ENCODE measurements around the gene NXPH4.
A peak's percentile ranks its signal among the peaks of the same experiment; 100 is the strongest.

Gene NXPH4

GRCh38 chr12:57226588-57227314, 10.2 kb downstream of the NXPH4 start:
- Histone ChIP-seq H3K36me3 (peaks cover 0 to 8% (median 7%) of the 10 kb centered on the region in 3 donors), H3K9me3 (no peaks in the 10 kb centered on the region), H3K27me3 (peaks cover 0 to 55% of the 10 kb centered on the region in 2 donors), H3K27ac (no peak overlapping the region), H3K4me3 (no peak overlapping the region), H3K4me1 (peaks cover 0 to 29% (median 26%) of the 10 kb centered on the region in 4 donors)
- intact Hi-C loops (cut with DNase I; ENCODE audit: low total_unique reads) = no loop called here
- DNase-seq = no peak
- no peak for TF ChIP-seq CTCF (IDR thresholded peaks at IDR 0.05)

- Histone ChIP-seq H3K36me3 (peaks cover 0 to 15% (median 15%) of the 10 kb centered on the region in 3 donors), H3K27ac (no peak overlapping the region), H3K4me1 (peaks cover 0 to 36% (median 31%) of the 10 kb centered on the region in 4 donors), H3K4me3 (no peak overlapping the region), H3K27me3 (peaks cover 0 to 47% of the 10 kb centered on the region in 2 donors), H3K9me3 (no peaks in the 10 kb centered on the region)
- no peak for TF ChIP-seq CTCF (IDR thresholded peaks at IDR 0.05)
- intact Hi-C loops (cut with DNase I; ENCODE audit: low total_unique reads) = no loop called here
- no peak for DNase-seq
Measured at GRCh38 chr12:57227315-57228115, 10.9 kb downstream of the NXPH4 start.

GRCh38 chr12:57229046-57229633, 12.5 kb downstream of the NXPH4 start:
- peaks cover 0 to 31% of the 10 kb centered on the region in 2 donors for H3K27me3 ChIP-seq
- peak; percentile 28 to 46 for TF ChIP-seq CTCF (IDR thresholded peaks at IDR 0.05)
- no peaks in the 10 kb centered on the region for H3K9me3 ChIP-seq
- H3K36me3 ChIP-seq = peaks cover 0 to 32% (median 31%) of the 10 kb centered on the region in 3 donors
- intact Hi-C loops (cut with DNase I; ENCODE audit: low total_unique reads) = no loop called here
- H3K4me3 ChIP-seq = peak overlapping the region; percentile 62
- no peak for DNase-seq
- H3K27ac ChIP-seq = peak overlapping the region; percentile 84 to 95
- H3K4me1 ChIP-seq = peaks cover 0 to 38% (median 31%) of the 10 kb centered on the region in 4 donors

- intact Hi-C loops (cut with DNase I; ENCODE audit: low total_unique reads) = no loop called here
Measured at GRCh38 chr12:57229634-57230380, 13.2 kb downstream of the NXPH4 start, which contains the start of gene SHMT2. TSS of gene SHMT2 (plus strand) at chr12:57229711. CDS start at chr12:57229779, 68 bp downstream.

More at GRCh38 chr12:57229634-57230380, 13.2 kb downstream of the NXPH4 start, which contains the start of gene SHMT2:
- peak; percentile 92 to 96 for DNase-seq
- peaks cover 0 to 38% (median 35%) of the 10 kb centered on the region in 3 donors for H3K36me3 ChIP-seq
- peak within 1 kb of the TSS; percentile 62 for H3K4me3 ChIP-seq
- no peaks in the 10 kb centered on the region for H3K9me3 ChIP-seq
- peaks cover 0 to 25% of the 10 kb centered on the region in 2 donors for H3K27me3 ChIP-seq
- H3K4me1 ChIP-seq = peaks cover 0 to 43% (median 33%) of the 10 kb centered on the region in 4 donors
- TF ChIP-seq CTCF (IDR thresholded peaks at IDR 0.05) = no peak
- H3K27ac ChIP-seq = peak within 1 kb of the TSS; percentile 84 to 95
